IMR-90 (cell line): ENCODE measurements around the gene RRP1B. TPM values are rescaled to one million over a fixed set of nuclear protein-coding genes. Genes with fewer than 3 reads are reported as not detected.

Source experiments
- ATAC-seq: fragments of 200-7000 bp; cut with Tn5 transposase; 2 replicates; pipeline ENCODE4 v1.9.1; 2020; ENCODE audit warnings: low read depth, mild to moderate bottlenecking, moderate library complexity
- BruUV-seq: library from RNA; stranded (reverse); fragments of 400-500 nt; replicated peaks from 2 replicates; lab custom pipeline; 2021; lab: Mats Ljungman, UMichigan
- CTCF ChIA-PET: fragments of 300-600 bp; formaldehyde crosslinking; extraction: SDS; loops from one replicate; lab custom pipeline; 2021; ENCODE audit warnings: antibody characterized with exemption; lab: Yijun Ruan, JAX
- POLR2A ChIA-PET: fragments of 300-600 bp; sonication (Branson Sonifier 250); formaldehyde crosslinking; loops from one replicate; lab custom pipeline; 2022; ENCODE audit warnings: antibody characterized with exemption; ENCODE audit not compliant: unreplicated experiment; lab: Charles Lee
- DNase-seq: peaks from one replicate; pipeline ENCODE4 v3.0.0; 2013
- H2AFZ ChIP-seq: replicated peaks from 2 replicates; pipeline ENCODE3; 2013; ENCODE audit warnings: low read length, mild to moderate bottlenecking; ENCODE audit not compliant: poor library complexity
- H2AK5ac ChIP-seq: 2 replicates; pipeline ENCODE4 v1.6.1; 2013; ENCODE audit warnings: low read depth, low read length, inconsistent platforms
- H2AK9ac ChIP-seq: replicated peaks from 2 replicates; pipeline ENCODE3; 2013; ENCODE audit warnings: mild to moderate bottlenecking, low read depth, low read length, moderate library complexity; ENCODE audit not compliant: poor library complexity
- H2BK120ac ChIP-seq: 2 replicates; pipeline ENCODE4 v1.6.1; 2013; ENCODE audit warnings: low read depth, low read length, inconsistent platforms
- H2BK15ac ChIP-seq: 3 replicates; pipeline ENCODE4 v1.6.1; 2013; ENCODE audit warnings: low read depth, low read length, inconsistent platforms
- H2BK20ac ChIP-seq: 2 replicates; pipeline ENCODE4 v1.6.1; 2013; ENCODE audit warnings: low read depth, mild to moderate bottlenecking, inconsistent platforms, low read length, moderate library complexity
- H2BK5ac ChIP-seq: 2 replicates; pipeline ENCODE4 v1.6.1; 2013; ENCODE audit warnings: mild to moderate bottlenecking, low read depth, low read length, inconsistent platforms; ENCODE audit not compliant: poor library complexity, severe bottlenecking
- H3K14ac ChIP-seq: replicated peaks from 2 replicates; pipeline ENCODE4 v1.6.1; 2013; ENCODE audit warnings: low read depth, low read length, inconsistent platforms
- H3K18ac ChIP-seq: 2 replicates; pipeline ENCODE4 v1.6.1; 2013; ENCODE audit warnings: low read depth, low read length, control low read depth
- H3K23ac ChIP-seq: 2 replicates; pipeline ENCODE4 v1.6.1; 2013; ENCODE audit warnings: low read depth, low read length, inconsistent platforms
- H3K27ac ChIP-seq: 2 replicates; pipeline ENCODE4 v1.5.1; 2013; ENCODE audit warnings: mild to moderate bottlenecking, control low read depth, low read length; ENCODE audit not compliant: insufficient read depth
- H3K27me3 ChIP-seq: 2 replicates; pipeline ENCODE4 v1.6.1; 2013; ENCODE audit warnings: low read length; ENCODE audit not compliant: control insufficient read depth, insufficient read depth
- H3K36me3 ChIP-seq: 2 replicates; pipeline ENCODE4 v1.6.1; 2013; ENCODE audit warnings: low read length, mixed read lengths; ENCODE audit not compliant: control insufficient read depth, insufficient read depth
- H3K4ac ChIP-seq: 2 replicates; pipeline ENCODE4 v1.6.1; 2013; ENCODE audit warnings: low read depth, low read length, inconsistent platforms
- H3K4me1 ChIP-seq: 2 replicates; pipeline ENCODE4 v1.6.1; 2013; ENCODE audit warnings: low read length, mixed read lengths; ENCODE audit not compliant: control insufficient read depth, insufficient read depth
- H3K4me2 ChIP-seq: 2 replicates; pipeline ENCODE4 v1.6.1; 2013; ENCODE audit warnings: low read depth, mild to moderate bottlenecking, control low read depth, low read length, moderate library complexity
- H3K4me3 ChIP-seq: 2 replicates; pipeline ENCODE4 v1.5.1; 2013; ENCODE audit warnings: low read depth, mild to moderate bottlenecking, control low read depth, low read length, moderate library complexity; ENCODE audit not compliant: insufficient read depth
- H3K56ac ChIP-seq: 2 replicates; pipeline ENCODE4 v1.6.1; 2013; ENCODE audit warnings: low read length, inconsistent platforms; ENCODE audit not compliant: insufficient read depth; ENCODE audit errors: extremely low read depth
- H3K79me1 ChIP-seq, 2 experiments: 2 replicates each; pipeline ENCODE4 v1.6.1; 2013; ENCODE audit warnings: low read length in 2 of 2, inconsistent platforms in 1 of 2, low read depth in 1 of 2
- H3K9ac ChIP-seq: 2 replicates; pipeline ENCODE4 v1.6.1; 2013; ENCODE audit warnings: low read depth, low read length, control low read depth
- H3K9me1 ChIP-seq: 2 replicates; pipeline ENCODE4 v1.6.1; 2013; ENCODE audit warnings: low read length, inconsistent platforms; ENCODE audit not compliant: insufficient read depth
- H3K9me3 ChIP-seq: 2 replicates; pipeline ENCODE4 v1.6.1; 2013; ENCODE audit warnings: low read length; ENCODE audit not compliant: control insufficient read depth, insufficient read depth
- H4K20me1 ChIP-seq: 2 replicates; pipeline ENCODE4 v1.6.1; 2013; ENCODE audit warnings: low read length, inconsistent platforms; ENCODE audit not compliant: insufficient read depth
- H4K5ac ChIP-seq: 2 replicates; pipeline ENCODE4 v1.6.1; 2013; ENCODE audit warnings: mild to moderate bottlenecking, low read depth, low read length, control low read depth
- H4K8ac ChIP-seq, 2 experiments: 2 replicates each; pipeline ENCODE4 v1.6.1; 2013; ENCODE audit warnings: low read depth in 2 of 2, low read length in 2 of 2, control low read depth in 1 of 2, inconsistent platforms in 1 of 2
- H4K91ac ChIP-seq: 2 replicates; pipeline ENCODE4 v1.6.1; 2013; ENCODE audit warnings: low read depth, low read length, inconsistent platforms; ENCODE audit not compliant: insufficient read depth
- BHLHE40 ChIP-seq: fragments of 150-350 bp; IDR thresholded peaks from 2 replicates; pipeline ENCODE4 v1.6.1; 2016; ENCODE audit warnings: mild to moderate bottlenecking, low read depth, low read length
- CEBPB ChIP-seq: IDR thresholded peaks from 2 replicates; pipeline ENCODE4 v1.6.1; 2012; ENCODE audit warnings: low read depth, low read length, improper control_type of control experiment
- CHD1 ChIP-seq: IDR thresholded peaks from 2 replicates; pipeline ENCODE4 v1.6.1; 2012; ENCODE audit warnings: low read depth, low read length, improper control_type of control experiment
- CTCF ChIP-seq: conservative IDR thresholded peaks from 2 replicates; pipeline ENCODE4 v1.5.1; 2012; ENCODE audit warnings: mild to moderate bottlenecking, low read depth, low read length, improper control_type of control experiment
- ELK1 ChIP-seq: fragments of 150-350 bp; IDR thresholded peaks from 2 replicates; pipeline ENCODE4 v1.6.1; 2016; ENCODE audit warnings: low read depth, mild to moderate bottlenecking, low read length, moderate library complexity, borderline replicate concordance
- FOS ChIP-seq: fragments of 150-350 bp; IDR thresholded peaks from 2 replicates; pipeline ENCODE4 v1.6.1; 2016; ENCODE audit warnings: low read depth, low read length
- MAFK ChIP-seq: IDR thresholded peaks from 2 replicates; pipeline ENCODE4 v1.6.1; 2012; ENCODE audit warnings: low read depth, low read length, improper control_type of control experiment
- MAZ ChIP-seq: IDR thresholded peaks from 2 replicates; pipeline ENCODE4 v1.6.1; 2012; ENCODE audit warnings: low read depth, mild to moderate bottlenecking, low read length, improper control_type of control experiment, moderate library complexity, borderline replicate concordance
- MXI1 ChIP-seq: IDR thresholded peaks from 2 replicates; pipeline ENCODE4 v1.6.1; 2012; ENCODE audit warnings: low read depth, mild to moderate bottlenecking, low read length, moderate library complexity, borderline replicate concordance
- NFE2L2 ChIP-seq: fragments of 150-350 bp; IDR thresholded peaks from 2 replicates; pipeline ENCODE4 v1.6.1; 2016; ENCODE audit warnings: low read depth, mild to moderate bottlenecking, low read length
- POLR2A ChIP-seq: IDR thresholded peaks from 2 replicates; pipeline ENCODE4 v1.6.1; 2012; ENCODE audit warnings: mild to moderate bottlenecking, low read depth, low read length
- RAD21 ChIP-seq: IDR thresholded peaks from 2 replicates; pipeline ENCODE4 v1.6.1; 2012; ENCODE audit warnings: low read length, improper control_type of control experiment
- RCOR1 ChIP-seq: IDR thresholded peaks from 2 replicates; pipeline ENCODE4 v1.6.1; 2012; ENCODE audit warnings: mild to moderate bottlenecking, low read length, improper control_type of control experiment; ENCODE audit not compliant: insufficient replicate concordance
- RFX5 ChIP-seq: IDR thresholded peaks from 2 replicates; pipeline ENCODE4 v1.8.0; 2012; ENCODE audit warnings: low read depth, mild to moderate bottlenecking, low read length, moderate library complexity
- SMC3 ChIP-seq: fragments of 150-350 bp; IDR thresholded peaks from 2 replicates; pipeline ENCODE4 v1.6.1; 2016; ENCODE audit warnings: low read depth, mild to moderate bottlenecking, antibody characterized with exemption, low read length, moderate library complexity
- WGBS, 2 experiments: methylation state at CpG; one replicate each; pipeline versions ENCODE4 v1.1.5 to v1.1.7; 2013; ENCODE audit warnings: missing lambda C conversion rate in 2 of 2; ENCODE audit not compliant: insufficient read length in 1 of 2; ENCODE audit errors: extremely low coverage in 2 of 2; 5-methylcytosine and 5-hydroxymethylcytosine counted together
- dilution Hi-C: fragments of 300-500 bp; cut with HindIII; formaldehyde crosslinking; loops from one replicate; pipeline ENCODE4 v1.14.3; 2018; ENCODE audit warnings: low sequenced_read_pairs; ENCODE audit not compliant: unreplicated experiment
- in situ Hi-C: fragments of 300-500 bp; cut with MboI; formaldehyde crosslinking; loops from 3 replicates; pipeline ENCODE4 v1.14.3; 2019; ENCODE audit warnings: low sequenced_read_pairs, inconsistent platforms, mixed read lengths
- intact Hi-C: fragments of 100-400 bp; cut with micrococcal nuclease; formaldehyde crosslinking; loops from 2 replicates; pipeline ENCODE4 v1.10.0; 2022
- polyA plus RNA-seq, 3 experiments: library from polyadenylated mRNA; depleted of rRNA; stranded (reverse); fragments of >200 nt; gene quantifications; 2 replicates each; pipeline ENCODE4 v1.2.3, GENCODE V29; 2012; ENCODE audit warnings: low replicate concordance in 1 of 3
- total RNA-seq: library from RNA; depleted of rRNA; stranded (reverse); fragments of >200 nt; gene quantifications from 2 replicates; pipeline ENCODE4 v1.2.3, GENCODE V29; 2012
- TF ChIP-seq, protein P1 (sequence below): fragments of 150-350 bp; IDR thresholded peaks from 2 replicates; pipeline ENCODE4 v1.6.1; 2017; ENCODE audit warnings: mild to moderate bottlenecking, antibody characterized with exemption, low read length, low read depth

The RRP1B gene
- total and polyA plus RNA-seq, 2 of the 4 experiments (the other 2 are of a cell fraction), result 11.1 to 16.1 TPM

DNA sequence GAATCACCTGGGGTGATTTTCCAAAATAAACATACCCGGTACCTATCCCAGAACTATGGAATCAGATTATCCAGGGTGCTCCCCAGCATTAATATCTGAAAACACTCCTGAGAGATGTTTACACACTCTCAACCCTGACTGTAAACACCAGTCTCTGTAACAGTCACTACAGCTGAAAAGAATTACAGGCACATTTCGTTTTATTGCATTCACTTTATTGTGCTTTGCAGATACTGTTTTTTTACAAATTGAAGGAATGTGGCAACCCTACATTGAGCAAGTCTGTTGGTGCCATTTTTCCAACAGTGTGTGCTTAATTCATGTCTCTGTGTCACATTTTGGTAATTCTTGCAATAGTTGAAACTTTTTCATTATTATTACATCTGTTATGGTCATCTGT is 31.8 kb upstream of the RRP1B start:
- Histone ChIP-seq H3K14ac (no peak overlapping the region), H3K4ac (no peak overlapping the region), H2BK20ac (no peak overlapping the region), H2AFZ (no peak overlapping the region), H3K9me3 (peaks cover 3% of the 10 kb centered on the region; the same call in 1 of the 2 replicates), H2BK120ac (no peak overlapping the region), H2BK15ac (no peak overlapping the region), H3K27me3 (no peaks in the 10 kb centered on the region; the same call in 1 of the 2 replicates), H3K4me2 (no peak overlapping the region), H2AK5ac (no peak overlapping the region), H3K4me1 (peaks cover 8% of the 10 kb centered on the region), H4K20me1 (no peaks in the 10 kb centered on the region), H4K91ac (no peak overlapping the region), H3K27ac (no peak overlapping the region), H3K9ac (no peak overlapping the region), H3K18ac (no peak overlapping the region), H2BK5ac (no peak overlapping the region), H3K4me3 (no peak overlapping the region), H3K36me3 (no peaks in the 10 kb centered on the region), H3K9me1 (peaks cover 8% of the 10 kb centered on the region), H2AK9ac (no peak overlapping the region), H3K56ac (no peak overlapping the region), H4K5ac (no peak overlapping the region), H3K23ac (no peak overlapping the region), H3K79me1 (no peaks in the 10 kb centered on the region), H4K8ac (no peak overlapping the region)
- DNase-seq (no peak), ATAC-seq (no peak)
- TF ChIP-seq MAZ (no peak), CHD1 (no peak), BHLHE40 (no peak), RFX5 (no peak), FOS (no peak), CEBPB (no peak), MXI1 (no peak), NFE2L2 (no peak), RCOR1 (no peak), POLR2A (no peak), SMC3 (no peak), MAFK (no peak), CTCF (no peak), ELK1 (no peak), RAD21 (no peak)
- TF ChIP-seq, protein P1, sequence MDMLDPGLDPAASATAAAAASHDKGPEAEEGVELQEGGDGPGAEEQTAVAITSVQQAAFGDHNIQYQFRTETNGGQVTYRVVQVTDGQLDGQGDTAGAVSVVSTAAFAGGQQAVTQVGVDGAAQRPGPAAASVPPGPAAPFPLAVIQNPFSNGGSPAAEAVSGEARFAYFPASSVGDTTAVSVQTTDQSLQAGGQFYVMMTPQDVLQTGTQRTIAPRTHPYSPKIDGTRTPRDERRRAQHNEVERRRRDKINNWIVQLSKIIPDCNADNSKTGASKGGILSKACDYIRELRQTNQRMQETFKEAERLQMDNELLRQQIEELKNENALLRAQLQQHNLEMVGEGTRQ, result no peak
- ChIA-PET CTCF (interaction anchor here (1.2 kb wide), 1 partner anchor 17 kb away, joined by 3 read pairs; no protein-coding TSS in a partner anchor), POLR2A (no interaction called here)
- intact Hi-C loops (loop anchor here (2.0 kb wide), 1 partner anchor 17 kb away; no protein-coding TSS in a partner anchor), dilution Hi-C loops (no loop called here), in situ Hi-C loops (no loop called here)
- WGBS, 2 experiments, result 80% methylated on average over 1 of the region's 2 CpGs; no CpG with 5 or more reads in 1 of the 2 experiments
- no TSS peak for BruUV-seq
